ENCODE data around the gene CYBC1. TPM values are rescaled to one million over a fixed set of nuclear protein-coding genes. Genes with fewer than 3 reads are reported as not detected.

Gene CYBC1
- polyA plus RNA-seq, 3 donors: 160 to 225 (median 217) TPM

GRCh38 chr17:82402865-82403264 lies 47.7 kb downstream of the CYBC1 start:
- Histone ChIP-seq H3K9ac (ENCODE audit: insufficient read depth, low read length, poor library complexity, severe bottlenecking) (no peak overlapping the region), H2AFZ (ENCODE audit: insufficient read depth, low read depth, low read length, poor library complexity, severe bottlenecking) (no peak overlapping the region), H3K4me2 (replicated peaks; ENCODE audit: extremely low read depth, low read length, poor library complexity, severe bottlenecking) (no peak overlapping the region), H3K79me2 (ENCODE audit: insufficient read depth, low read length) (no peaks in the 10 kb centered on the region), H3K36me3 (replicated peaks in 1 of 2; ENCODE audit: control insufficient read depth in 1 of 2, insufficient read depth in 2 of 2, low read length in 2 of 2) (peaks cover 16 to 24% of the 10 kb centered on the region in 2 donors), H4K20me1 (ENCODE audit: insufficient read depth, low read length) (no peaks in the 10 kb centered on the region), H3K4me3 (replicated peaks in 1 of 3; ENCODE audit: low read depth in 2 of 3, low read length in 3 of 3) (no peak overlapping the region), H3K27me3 (ENCODE audit: control insufficient read depth in 2 of 2, insufficient read depth in 2 of 2, low read length in 2 of 2) (no peaks in the 10 kb centered on the region), H3K9me3 (replicated peaks in 1 of 2; ENCODE audit: control insufficient read depth in 1 of 2, insufficient read depth in 1 of 2, low read length in 2 of 2) (no peaks in the 10 kb centered on the region), H3K4me1 (ENCODE audit: control insufficient read depth in 1 of 2, insufficient read depth in 2 of 2, low read length in 2 of 2) (peaks cover 33 to 35% of the 10 kb centered on the region in 2 donors), H3K27ac (ENCODE audit: low read depth in 1 of 2, low read length in 2 of 2) (no peak overlapping the region)
- no peak overlapping the region for H3K4me3 Mint-ChIP-seq
- 95% methylated on average over 4 of the region's 7 CpGs for WGBS (ENCODE audit: insufficient coverage)
- no peak for DNase-seq
- peaks cover 33 to 54% of the 10 kb centered on the region in 2 donors for H3K36me3 Mint-ChIP-seq
- TF ChIP-seq CTCF (IDR thresholded peaks at IDR 0.05): no peak
- H3K27ac Mint-ChIP-seq: no peak overlapping the region
- peaks cover 3 to 6% (median 4%) of the 10 kb centered on the region in 3 donors for H3K27me3 Mint-ChIP-seq (ENCODE audit: low read depth in 3 of 3)
- intact Hi-C loops (cut with micrococcal nuclease): no loop called here
- peaks cover 35% of the 10 kb centered on the region for H3K4me1 Mint-ChIP-seq
- H3K9me3 Mint-ChIP-seq: no peaks in the 10 kb centered on the region

GRCh38 chr17:82400830-82401229 lies 49.7 kb downstream of the CYBC1 start:
- TF ChIP-seq CTCF (IDR thresholded peaks at IDR 0.05): no peak
- Histone ChIP-seq H3K4me3 (replicated peaks in 1 of 3; ENCODE audit: low read depth in 2 of 3, low read length in 3 of 3) (peak overlapping the region; percentile 13 to 66 (median 22)), H3K9me3 (replicated peaks in 1 of 2; ENCODE audit: control insufficient read depth in 1 of 2, insufficient read depth in 1 of 2, low read length in 2 of 2) (no peaks in the 10 kb centered on the region), H2AFZ (ENCODE audit: insufficient read depth, low read depth, low read length, poor library complexity, severe bottlenecking) (peak overlapping the region; percentile 49), H3K9ac (ENCODE audit: insufficient read depth, low read length, poor library complexity, severe bottlenecking) (no peak overlapping the region), H3K4me2 (replicated peaks; ENCODE audit: extremely low read depth, low read length, poor library complexity, severe bottlenecking) (peak overlapping the region; percentile 74), H4K20me1 (ENCODE audit: insufficient read depth, low read length) (no peaks in the 10 kb centered on the region), H3K36me3 (replicated peaks in 1 of 2; ENCODE audit: control insufficient read depth in 1 of 2, insufficient read depth in 2 of 2, low read length in 2 of 2) (peaks cover 13 to 20% of the 10 kb centered on the region in 2 donors), H3K27ac (ENCODE audit: low read depth in 1 of 2, low read length in 2 of 2) (peak overlapping the region; percentile 47 to 66), H3K4me1 (ENCODE audit: control insufficient read depth in 1 of 2, insufficient read depth in 2 of 2, low read length in 2 of 2) (peaks cover 28 to 30% of the 10 kb centered on the region in 2 donors), H3K27me3 (ENCODE audit: control insufficient read depth in 2 of 2, insufficient read depth in 2 of 2, low read length in 2 of 2) (no peaks in the 10 kb centered on the region), H3K79me2 (ENCODE audit: insufficient read depth, low read length) (no peaks in the 10 kb centered on the region)
- peaks cover 1 to 6% (median 3%) of the 10 kb centered on the region in 3 donors for H3K27me3 Mint-ChIP-seq (ENCODE audit: low read depth in 3 of 3)
- H3K9me3 Mint-ChIP-seq: no peaks in the 10 kb centered on the region
- peaks cover 27% of the 10 kb centered on the region for H3K4me1 Mint-ChIP-seq
- peaks cover 23 to 51% of the 10 kb centered on the region in 2 donors for H3K36me3 Mint-ChIP-seq
- DNase-seq: peak; percentile 70 to 84 (median 82)
- 0% methylated on average over 12 of the region's 19 CpGs for WGBS (ENCODE audit: insufficient coverage)
- H3K27ac Mint-ChIP-seq: peak overlapping the region; percentile 78 to 94 (median 88)
- intact Hi-C loops (cut with micrococcal nuclease): no loop called here
- peak overlapping the region; percentile 84 to 94 for H3K4me3 Mint-ChIP-seq
